ENCODE results near the gene ADIPOR1.

DNA sequence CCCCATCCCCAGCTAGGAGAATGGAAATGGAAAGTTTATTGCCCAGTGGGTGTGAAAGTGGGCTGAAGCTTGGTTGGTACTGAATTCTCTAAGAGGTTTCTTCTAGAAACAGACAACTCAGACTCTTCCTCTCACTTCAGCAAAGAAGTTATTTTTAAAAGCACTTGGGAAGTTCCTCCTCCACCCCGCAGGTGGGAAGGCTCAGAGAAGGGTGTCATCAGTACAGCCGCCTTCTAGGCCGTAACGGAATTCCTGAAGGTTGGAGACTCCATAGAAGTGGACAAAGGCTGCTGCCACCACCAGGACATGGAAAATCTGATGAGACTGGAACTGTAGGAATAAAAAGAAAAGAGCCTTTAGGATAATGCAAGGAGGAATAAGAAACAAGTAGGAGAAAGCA is 16.7 kb downstream of the ADIPOR1 start:
- TF ChIP-seq SPI1 (IDR thresholded peaks at IDR 0.05; ENCODE audit: low read depth, low read length) (no peak), POLR2A (IDR thresholded peaks at IDR 0.05; ENCODE audit: low read depth, low read length) (no peak), POLR2AphosphoS5 (IDR thresholded peaks at IDR 0.05; ENCODE audit: low read depth, low read length) (no peak), TAF1 (IDR thresholded peaks at IDR 0.05; ENCODE audit: low read depth, low read length) (no peak), POU2F2 (IDR thresholded peaks at IDR 0.05; ENCODE audit: low read depth, low read length) (no peak)
